Aorta (tissue), 5 donors: ENCODE results near the gene DCANP1. TPM values are rescaled to one million over a fixed set of nuclear protein-coding genes. Genes with fewer than 3 reads are reported as not detected.

Experiments used
- ATAC-seq: fragments of 200-7000 bp; cut with Tn5 transposase; one replicate; pipeline ENCODE4 v1.9.1; 2022; ENCODE audit warnings: moderate library complexity; ENCODE audit not compliant: low FRiP score
- DNase-seq, 2 donors: peaks; one replicate each; pipeline ENCODE4 v3.0.0-alpha.2; 2020
- H3K27ac ChIP-seq, 2 donors: one replicate each; pipeline ENCODE4 v1.5.1; 2013; ENCODE audit warnings: low read length in 2 of 2, mild to moderate bottlenecking in 2 of 2, moderate library complexity in 2 of 2, control low read depth in 1 of 2, inconsistent platforms in 1 of 2, low read depth in 1 of 2
- H3K27me3 ChIP-seq, 2 donors: one replicate each; pipeline ENCODE4 v1.6.1; 2013; ENCODE audit warnings: control low read depth in 1 of 2, low read length in 1 of 2, mild to moderate bottlenecking in 1 of 2, moderate library complexity in 1 of 2; ENCODE audit not compliant: insufficient read depth in 2 of 2, control insufficient read depth in 1 of 2
- H3K36me3 ChIP-seq, 2 donors: one replicate each; pipeline ENCODE4 v1.6.1; 2013; ENCODE audit warnings: control low read depth in 1 of 2, low read length in 1 of 2, mild to moderate bottlenecking in 1 of 2; ENCODE audit not compliant: insufficient read depth in 2 of 2, control insufficient read depth in 1 of 2
- H3K4me1 ChIP-seq, 2 donors: one replicate each; pipeline ENCODE4 v1.6.1; 2013; ENCODE audit warnings: low read length in 2 of 2, control low read depth in 1 of 2, mild to moderate bottlenecking in 1 of 2, moderate library complexity in 1 of 2; ENCODE audit not compliant: insufficient read depth in 2 of 2, control insufficient read depth in 1 of 2
- H3K4me3 ChIP-seq, 2 donors: one replicate each; pipeline ENCODE4 v1.5.1; 2013; ENCODE audit warnings: low read length in 2 of 2, control low read depth in 1 of 2, mild to moderate bottlenecking in 1 of 2
- H3K9me3 ChIP-seq: one replicate; pipeline ENCODE4 v1.6.1; 2013; ENCODE audit warnings: mild to moderate bottlenecking, low read length; ENCODE audit not compliant: control insufficient read depth
- WGBS, 2 donors: extraction: QIAGEN DNeasy Blood & Tissue Kit; methylation state at CpG; one replicate each; pipeline ENCODE4 v1.1.7; 2013; 5-methylcytosine and 5-hydroxymethylcytosine counted together
- intact Hi-C, 2 donors: fragments of 100-400 bp; cut with DNase I; formaldehyde crosslinking; loops; one replicate each; pipeline versions ENCODE4 v1.14.2 to v1.15.0; 2022
- polyA plus RNA-seq, 2 donors: library from polyadenylated mRNA; stranded (reverse); fragments of 200-250 nt; gene quantifications; one replicate each; pipeline ENCODE4 v1.2.3, GENCODE V29; 2013
- total RNA-seq, 2 donors: library from RNA; stranded (reverse); fragmentation: NEBNext Ultra II Directional; extraction: Animal tissue kit (Norgen Biotek cat#: 25700); gene quantifications; one replicate each; pipeline ENCODE4 v1.2.1, GENCODE V29; 2021
- donor health status: healthy with polysubstance abuse.
- donor health status: Bipolar disorder and iron deficiency.
- donor health status: DM: no; HTN: no; CAD: no.
- donor health status: DM: no; HTN: no; CAD: no.
- donor health status: DM: yes; HTN: yes; CAD: no.

Gene DCANP1
- total and polyA plus RNA-seq, 4 donors = 0.10 TPM; not detected in 3

- Histone ChIP-seq H3K4me1 (peaks cover 0 to 5% of the 10 kb centered on the region in 2 donors), H3K27me3 (no peaks in the 10 kb centered on the region), H3K27ac (no peak overlapping the region), H3K36me3 (no peaks in the 10 kb centered on the region), H3K9me3 (no peaks in the 10 kb centered on the region), H3K4me3 (no peak overlapping the region)
- ATAC-seq (no peak), DNase-seq (no peak)
- 70 to 80% methylated on average over 4 of the region's 4 CpGs for WGBS, 2 donors
- intact Hi-C loops = no loop called here
These were observed 6.5 kb upstream of the DCANP1 start for GRCh38 chr5:135453613-135454012.

GRCh38 chr5:135452321-135453030 lies 5.3 kb upstream of the DCANP1 start, which contains the start of gene TIFAB:
TIFAB (minus strand) TSS chr5:135452351; CDS start chr5:135449939, 2,412 bp downstream.
- H3K9me3 ChIP-seq = no peaks in the 10 kb centered on the region
- H3K36me3 ChIP-seq = no peaks in the 10 kb centered on the region
- no peak within 1 kb of the TSS for H3K4me3 ChIP-seq
- ATAC-seq (no peak), DNase-seq (peak in 1 of 2 donors; percentile 41)
- no peak within 1 kb of the TSS for H3K27ac ChIP-seq
- intact Hi-C loops = no loop called here
- 87 to 89% methylated on average over 10 of the region's 10 CpGs for WGBS, 2 donors
- no peaks in the 10 kb centered on the region for H3K27me3 ChIP-seq
- H3K4me1 ChIP-seq = no peaks in the 10 kb centered on the region

GRCh38 chr5:135451581-135452320 lies 4.6 kb upstream of the DCANP1 start:
- Histone ChIP-seq H3K4me1 (no peaks in the 10 kb centered on the region), H3K27ac (no peak overlapping the region), H3K27me3 (no peaks in the 10 kb centered on the region), H3K36me3 (no peaks in the 10 kb centered on the region), H3K4me3 (no peak overlapping the region), H3K9me3 (peaks cover 1% of the 10 kb centered on the region)
- 81 to 91% methylated on average over 15 to 17 of the region's 17 CpGs for WGBS, 2 donors
- ATAC-seq (no peak), DNase-seq (peak in 1 of 2 donors; percentile 66)
- intact Hi-C loops = no loop called here

GRCh38 chr5:135450952-135451351 lies 3.8 kb upstream of the DCANP1 start:
- H3K27ac ChIP-seq = no peak overlapping the region
- H3K27me3 ChIP-seq = no peaks in the 10 kb centered on the region
- H3K9me3 ChIP-seq = peaks cover 1% of the 10 kb centered on the region
- 96 to 100% methylated on average over 2 of the region's 2 CpGs for WGBS, 2 donors
- H3K36me3 ChIP-seq = no peaks in the 10 kb centered on the region
- DNase-seq = peak in 1 of 2 donors; percentile 28
- ATAC-seq = no peak
- no peak overlapping the region for H3K4me3 ChIP-seq
- intact Hi-C loops = no loop called here
- no peaks in the 10 kb centered on the region for H3K4me1 ChIP-seq

- WGBS, 2 donors = 81 to 89% methylated on average over 3 of the region's 3 CpGs
- H3K9me3 ChIP-seq = peaks cover 1% of the 10 kb centered on the region
- no peaks in the 10 kb centered on the region for H3K36me3 ChIP-seq
- ATAC-seq = no peak
- H3K4me1 ChIP-seq = no peaks in the 10 kb centered on the region
- intact Hi-C loops = no loop called here
- no peak overlapping the region for H3K4me3 ChIP-seq
- DNase-seq = peak; percentile 4 to 35
- no peak overlapping the region for H3K27ac ChIP-seq
- no peaks in the 10 kb centered on the region for H3K27me3 ChIP-seq
These were observed 3.2 kb upstream of the DCANP1 start for GRCh38 chr5:135450336-135450735.

GRCh38 chr5:135449644-135450043 lies 2.5 kb upstream of the DCANP1 start:
- no peak overlapping the region for H3K4me3 ChIP-seq
- WGBS, 2 donors = 96 to 98% methylated on average over 12 of the region's 12 CpGs
- peak; percentile 30 to 68 for DNase-seq

GRCh38 chr5:135448791-135449507 lies 1.8 kb upstream of the DCANP1 start:
- intact Hi-C loops = no loop called here
- Histone ChIP-seq H3K4me3 (no peak overlapping the region), H3K27me3 (no peaks in the 10 kb centered on the region), H3K4me1 (no peaks in the 10 kb centered on the region), H3K9me3 (peaks cover 1% of the 10 kb centered on the region), H3K36me3 (no peaks in the 10 kb centered on the region), H3K27ac (no peak overlapping the region)
- WGBS, 2 donors = 90 to 91% methylated on average over 9 of the region's 9 CpGs
- ATAC-seq (no peak), DNase-seq (peak; percentile 28 to 44)

More at GRCh38 chr5:135449644-135450043, 2.5 kb upstream of the DCANP1 start:
- intact Hi-C loops = no loop called here
- ATAC-seq = no peak
- Histone ChIP-seq H3K4me1 (no peaks in the 10 kb centered on the region), H3K27ac (no peak overlapping the region), H3K27me3 (no peaks in the 10 kb centered on the region), H3K9me3 (peaks cover 1% of the 10 kb centered on the region), H3K36me3 (no peaks in the 10 kb centered on the region)

GRCh38 chr5:135448071-135448739 lies 1.1 kb upstream of the DCANP1 start:
- Histone ChIP-seq H3K4me1 (no peaks in the 10 kb centered on the region), H3K9me3 (peaks cover 1% of the 10 kb centered on the region), H3K27ac (no peak overlapping the region), H3K27me3 (no peaks in the 10 kb centered on the region), H3K36me3 (no peaks in the 10 kb centered on the region), H3K4me3 (no peak overlapping the region)
- DNase-seq (peak in 1 of 2 donors; percentile 6), ATAC-seq (no peak)
- intact Hi-C loops = no loop called here
- WGBS, 2 donors = 84 to 87% methylated on average over 9 of the region's 9 CpGs
